HT1080 (cell line): ENCODE results near the gene APOC3. TPM values are rescaled to one million over a fixed set of nuclear protein-coding genes. Genes with fewer than 3 reads are reported as not detected.
A peak's percentile ranks its signal among the peaks of the same experiment; 100 is the strongest.
"Not testable (repeated sequence)": the region's sequence is repeated elsewhere in the genome, so short reads cannot be mapped to it uniquely, and the experiment has no call there.

Experiments
- DNase-seq: peaks from one replicate; pipeline ENCODE4 v3.0.0-alpha.2; 2015; ENCODE audit warnings: low read depth
- total RNA-seq: library from RNA; depleted of rRNA; stranded (reverse); fragments of >200 nt; shearing (Covaris generic); gene quantifications from 2 replicates; pipeline ENCODE4 v1.2.3, GENCODE V29; 2014

APOC3 gene
- total RNA-seq, 1 experiment from 2014 or later, result not detected

GRCh38 chr11:116830184-116830912 lies 641 bp downstream of the APOC3 start:
- DNase-seq, result no peak

GRCh38 chr11:116831790-116832349 lies 2.2 kb downstream of the APOC3 start:
- DNase-seq, result no peak

GRCh38 chr11:116832350-116833290 lies 2.9 kb downstream of the APOC3 start:
- DNase-seq, result no peak

- no peak for DNase-seq
These were observed 3.7 kb downstream of the APOC3 start for GRCh38 chr11:116833491-116833815.

GRCh38 chr11:116833816-116834534 lies 4.3 kb downstream of the APOC3 start:
- no peak for DNase-seq

- not testable (repeated sequence) for DNase-seq
These were observed 4.9 kb downstream of the APOC3 start for GRCh38 chr11:116834535-116835041.

GRCh38 chr11:116835042-116835772 lies 5.5 kb downstream of the APOC3 start:
- DNase-seq, result no peak

DNA sequence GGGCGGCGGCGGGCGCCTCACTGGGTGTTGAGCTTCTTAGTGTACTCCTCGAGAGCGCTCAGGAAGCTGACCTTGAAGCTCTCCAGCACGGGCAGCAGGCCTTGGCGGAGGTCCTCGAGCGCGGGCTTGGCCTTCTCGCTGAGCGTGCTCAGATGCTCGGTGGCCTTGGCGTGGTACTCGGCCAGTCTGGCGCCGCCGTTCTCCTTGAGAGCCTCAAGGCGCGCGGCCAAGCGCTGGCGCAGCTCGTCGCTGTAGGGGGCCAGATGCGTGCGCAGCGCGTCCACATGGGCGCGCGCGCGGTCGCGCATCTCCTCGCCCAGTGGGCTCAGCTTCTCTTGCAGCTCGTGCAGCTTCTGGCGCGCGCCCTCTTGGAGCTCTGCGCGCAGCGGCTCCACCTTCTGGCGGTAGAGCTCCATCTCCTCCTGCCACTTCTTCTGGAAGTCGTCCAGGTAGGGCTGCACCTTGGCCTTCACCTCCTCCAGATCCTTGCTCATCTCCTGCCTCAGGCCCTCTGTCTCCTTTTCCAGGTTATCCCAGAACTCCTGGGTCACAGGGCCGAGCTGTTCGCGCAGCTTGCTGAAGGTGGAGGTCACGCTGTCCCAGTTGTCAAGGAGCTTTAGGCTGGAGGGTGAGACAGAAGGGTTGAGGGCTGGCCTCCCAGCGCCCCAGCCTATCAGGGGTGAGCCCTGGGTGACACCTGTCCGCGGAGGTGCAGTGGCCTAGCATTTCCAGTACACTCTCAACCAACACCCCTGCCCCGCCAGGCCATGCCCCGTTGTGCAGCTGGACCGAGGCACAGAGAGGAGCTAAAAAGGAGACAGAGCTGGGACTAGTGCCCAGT lies 6.3 kb downstream of the APOC3 start:
- DNase-seq, result peak; percentile 96

DNA sequence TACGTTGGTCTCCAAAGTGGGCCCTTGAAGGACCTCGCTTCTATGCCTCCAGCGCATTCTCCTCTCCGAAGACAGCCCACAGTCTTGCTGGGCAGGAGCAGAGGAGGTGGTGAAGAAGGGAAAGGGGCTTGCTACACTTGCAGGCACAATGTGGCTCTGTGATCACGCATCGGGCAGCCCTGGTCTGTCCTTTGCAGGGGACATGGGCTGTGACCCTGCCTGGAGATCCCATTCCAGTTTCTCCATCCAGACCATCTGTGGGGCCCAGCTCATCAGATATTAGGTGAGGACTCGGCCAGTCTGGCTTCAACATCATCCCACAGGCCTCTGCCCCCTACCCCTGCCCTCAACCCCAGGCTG lies 6.9 kb downstream of the APOC3 start:
- DNase-seq, result no peak

- no peak for DNase-seq
These were observed 7.8 kb downstream of the APOC3 start, which contains the start of gene APOA1 for GRCh38 chr11:116837231-116838091. Gene APOA1, minus strand, starts transcription at chr11:116837622. Its CDS starts 235 bp downstream, at chr11:116837387.

- no peak for DNase-seq
These were observed 8.8 kb downstream of the APOC3 start for GRCh38 chr11:116838321-116839084.

DNA sequence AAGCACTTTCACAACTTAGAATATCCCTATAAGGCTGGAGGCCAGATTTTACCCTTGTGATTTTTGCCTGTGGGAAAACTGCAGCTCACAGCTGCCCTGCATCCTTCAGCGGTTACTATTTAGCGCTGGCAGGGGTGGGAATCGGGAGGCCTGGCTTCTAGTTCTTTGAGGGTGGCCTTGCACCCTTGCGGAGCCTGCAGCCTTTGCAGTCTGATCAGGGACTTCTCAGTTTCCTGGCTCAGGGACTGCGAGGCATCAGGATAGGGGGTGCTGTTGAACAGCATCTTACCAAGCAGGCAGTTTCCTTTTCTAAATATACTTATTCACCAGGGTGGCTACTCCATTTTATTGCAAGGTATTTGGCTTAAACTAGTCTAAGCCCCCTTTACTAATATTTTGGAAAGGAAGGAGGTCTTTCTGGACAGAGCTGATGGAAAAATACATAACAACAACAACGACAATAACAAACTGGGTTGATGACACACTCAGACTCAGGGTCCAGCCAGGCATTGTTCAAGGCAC lies 10.6 kb downstream of the APOC3 start:
- DNase-seq, result no peak

GRCh38 chr11:116840746-116841296 lies 11.1 kb downstream of the APOC3 start:
- DNase-seq, result no peak

- no peak for DNase-seq
These were observed 12.4 kb downstream of the APOC3 start for GRCh38 chr11:116842117-116842516.

- no peak for DNase-seq
These were observed 13.2 kb downstream of the APOC3 start for GRCh38 chr11:116842909-116843308.

GRCh38 chr11:116843661-116844060 lies 14.0 kb downstream of the APOC3 start:
- no peak for DNase-seq

- DNase-seq, result no peak
These were observed 15.0 kb downstream of the APOC3 start for GRCh38 chr11:116844722-116845121.
